GM12801 (cell line): ENCODE measurements around the gene PERCC1.

Source experiments
- CTCF ChIP-seq: IDR thresholded peaks from one replicate; pipeline ENCODE4 v1.5.1; 2011; ENCODE audit warnings: control low read depth; ENCODE audit not compliant: insufficient read length; ENCODE audit errors: extremely low read depth

Gene PERCC1

GRCh38 chr16:1443980-1444729 lies 13.3 kb downstream of the PERCC1 start, which contains the start of gene CCDC154:
Gene CCDC154, minus strand, starts transcription at chr16:1444556. Its CDS starts 234 bp downstream, at chr16:1444322.
- TF ChIP-seq CTCF = no peak

- TF ChIP-seq CTCF = no peak
Measured at GRCh38 chr16:1444730-1445517, 14.0 kb downstream of the PERCC1 start.

GRCh38 chr16:1445518-1446203 lies 14.8 kb downstream of the PERCC1 start:
- TF ChIP-seq CTCF = no peak

- TF ChIP-seq CTCF = no peak
Measured at GRCh38 chr16:1446296-1447080, 15.6 kb downstream of the PERCC1 start.

GRCh38 chr16:1447965-1448364 lies 17.1 kb downstream of the PERCC1 start:
- TF ChIP-seq CTCF = no peak

GRCh38 chr16:1448536-1449116 lies 17.7 kb downstream of the PERCC1 start:
- TF ChIP-seq CTCF = no peak
